Hepatocyte (in vitro differentiated cells): ENCODE measurements around the gene GGA1. TPM values are rescaled to one million over a fixed set of nuclear protein-coding genes. Genes with fewer than 3 reads are reported as not detected.
"Not testable (repeated sequence)": the region's sequence is repeated elsewhere in the genome, so short reads cannot be mapped to it uniquely, and the experiment has no call there.

ENCODE experiments used
- DNase-seq: peaks from one replicate; pipeline ENCODE4 v3.0.0-alpha.2; 2016; ENCODE audit warnings: low spot score
- H2AFZ ChIP-seq: fragments of 200-600 bp; sonication (generic); 2 replicates; pipeline ENCODE4 v1.6.0; 2016; ENCODE audit warnings: antibody characterized with exemption, mild to moderate bottlenecking
- H3K27ac ChIP-seq: fragments of 200-600 bp; sonication (generic); 2 replicates; pipeline ENCODE4 v1.5.1; 2016; ENCODE audit warnings: mild to moderate bottlenecking
- H3K27me3 ChIP-seq: fragments of 200-600 bp; sonication (generic); 2 replicates; pipeline ENCODE4 v1.6.1; 2016
- H3K36me3 ChIP-seq: fragments of 200-600 bp; sonication (generic); replicated peaks from 2 replicates; pipeline ENCODE4 v1.5.1; 2016; ENCODE audit warnings: low read depth; ENCODE audit not compliant: insufficient read depth
- H3K4me1 ChIP-seq: fragments of 200-600 bp; sonication (generic); 2 replicates; pipeline ENCODE4 v1.5.1; 2016; ENCODE audit warnings: mild to moderate bottlenecking, moderate library complexity; ENCODE audit not compliant: insufficient read depth
- H3K4me2 ChIP-seq: fragments of 200-600 bp; sonication (generic); 2 replicates; pipeline ENCODE4 v1.6.0; 2016
- H3K4me3 ChIP-seq: fragments of 200-600 bp; sonication (generic); 2 replicates; pipeline ENCODE4 v1.5.1; 2016; ENCODE audit warnings: mild to moderate bottlenecking
- H3K79me2 ChIP-seq: fragments of 200-600 bp; sonication (generic); 2 replicates; pipeline ENCODE4 v1.6.0; 2017; ENCODE audit warnings: mild to moderate bottlenecking
- H3K9me2 ChIP-seq: fragments of 200-600 bp; sonication (generic); replicated peaks from 2 replicates; pipeline ENCODE4 v1.6.0; 2017; ENCODE audit warnings: mild to moderate bottlenecking; ENCODE audit not compliant: insufficient read depth
- H3K9me3 ChIP-seq: fragments of 200-600 bp; sonication (generic); 2 replicates; pipeline ENCODE4 v1.5.1; 2016; ENCODE audit warnings: low read depth, mild to moderate bottlenecking
- H4K20me1 ChIP-seq: fragments of 200-600 bp; sonication (generic); 2 replicates; pipeline ENCODE4 v1.6.0; 2016; ENCODE audit warnings: mild to moderate bottlenecking; ENCODE audit not compliant: insufficient read depth, poor library complexity, severe bottlenecking
- EZH2 ChIP-seq: fragments of 200-600 bp; sonication (generic); IDR thresholded peaks from 2 replicates; pipeline ENCODE4 v1.6.1; 2016; ENCODE audit warnings: antibody characterized with exemption, mild to moderate bottlenecking, borderline replicate concordance
- EZH2phosphoT487 ChIP-seq: fragments of 200-600 bp; sonication (generic); IDR thresholded peaks from one replicate; pipeline ENCODE4 v1.6.1; 2018; ENCODE audit warnings: antibody characterized with exemption, mild to moderate bottlenecking, low read depth, moderate library complexity; ENCODE audit not compliant: unreplicated experiment, severe bottlenecking
- WGBS: methylation state at CpG from one replicate; pipeline ENCODE4 v1.1.6; 2016; ENCODE audit warnings: low lambda C conversion rate; ENCODE audit errors: missing lambda C conversion rate; 5-methylcytosine and 5-hydroxymethylcytosine counted together
- polyA plus RNA-seq: library from polyadenylated mRNA; unstranded; fragments of >200 nt; fragmentation: Nextera tagmentation; extraction: Ambion mirVana; gene quantifications from 2 replicates; pipeline ENCODE4 v1.2.1, GENCODE V29; 2016
- total RNA-seq: library from RNA; depleted of rRNA; stranded (reverse); fragments of >200 nt; gene quantifications from 2 replicates; pipeline ENCODE4 v1.2.3, GENCODE V29; 2014
- TF ChIP-seq, protein P1 (sequence below): fragments of 200-600 bp; sonication (generic); IDR thresholded peaks from 2 replicates; pipeline ENCODE4 v1.5.1; 2016; ENCODE audit warnings: antibody characterized with exemption, mild to moderate bottlenecking; ENCODE audit not compliant: poor library complexity

The GGA1 gene
- total and polyA plus RNA-seq, 2 experiments from 2014 or later = 30.2 to 51.5 TPM

DNA sequence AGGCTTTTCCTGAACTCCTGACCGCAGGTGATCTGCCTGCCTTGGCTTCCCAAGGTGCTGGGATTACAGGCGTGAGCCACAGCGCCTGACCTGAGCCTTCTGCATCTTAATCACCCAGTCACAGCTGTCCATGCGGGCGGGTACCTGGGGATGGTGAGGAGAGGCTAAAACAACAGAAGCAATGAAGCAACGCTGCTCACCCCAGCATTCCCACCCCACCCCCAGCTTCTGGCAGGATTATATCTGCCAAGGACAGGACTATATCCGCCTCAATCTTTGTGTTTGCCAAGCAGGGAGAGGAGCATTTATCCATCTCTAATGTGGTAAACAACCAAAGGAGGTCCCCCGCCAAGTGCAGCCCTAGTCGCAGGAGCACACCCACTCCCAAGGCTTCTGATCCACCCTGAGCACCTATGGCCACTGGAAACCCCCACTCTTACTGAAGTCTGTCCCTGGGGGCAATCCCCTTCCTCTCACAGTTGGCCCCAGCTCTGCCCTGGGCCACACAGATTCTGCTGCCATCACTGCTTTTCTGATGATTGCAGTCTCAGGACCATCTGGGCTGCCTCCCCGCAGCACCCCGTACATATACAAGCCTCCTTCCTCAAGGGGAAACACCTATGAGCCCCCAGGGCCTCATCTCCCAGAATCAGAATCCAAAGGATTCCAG, 20.0 kb upstream of the GGA1 start:
- Histone ChIP-seq H3K9me3 (no peaks in the 10 kb centered on the region), H3K9me2 (no peaks in the 10 kb centered on the region), H3K79me2 (no peaks in the 10 kb centered on the region), H3K4me2 (no peak overlapping the region), H3K36me3 (no peaks in the 10 kb centered on the region), H4K20me1 (no peaks in the 10 kb centered on the region), H2AFZ (no peak overlapping the region), H3K27ac (no peak overlapping the region), H3K4me3 (no peak overlapping the region), H3K4me1 (no peaks in the 10 kb centered on the region), H3K27me3 (no peaks in the 10 kb centered on the region)
- peak; percentile 26 for DNase-seq
- TF ChIP-seq EZH2 (no peak), EZH2phosphoT487 (no peak)
- TF ChIP-seq, protein P1, sequence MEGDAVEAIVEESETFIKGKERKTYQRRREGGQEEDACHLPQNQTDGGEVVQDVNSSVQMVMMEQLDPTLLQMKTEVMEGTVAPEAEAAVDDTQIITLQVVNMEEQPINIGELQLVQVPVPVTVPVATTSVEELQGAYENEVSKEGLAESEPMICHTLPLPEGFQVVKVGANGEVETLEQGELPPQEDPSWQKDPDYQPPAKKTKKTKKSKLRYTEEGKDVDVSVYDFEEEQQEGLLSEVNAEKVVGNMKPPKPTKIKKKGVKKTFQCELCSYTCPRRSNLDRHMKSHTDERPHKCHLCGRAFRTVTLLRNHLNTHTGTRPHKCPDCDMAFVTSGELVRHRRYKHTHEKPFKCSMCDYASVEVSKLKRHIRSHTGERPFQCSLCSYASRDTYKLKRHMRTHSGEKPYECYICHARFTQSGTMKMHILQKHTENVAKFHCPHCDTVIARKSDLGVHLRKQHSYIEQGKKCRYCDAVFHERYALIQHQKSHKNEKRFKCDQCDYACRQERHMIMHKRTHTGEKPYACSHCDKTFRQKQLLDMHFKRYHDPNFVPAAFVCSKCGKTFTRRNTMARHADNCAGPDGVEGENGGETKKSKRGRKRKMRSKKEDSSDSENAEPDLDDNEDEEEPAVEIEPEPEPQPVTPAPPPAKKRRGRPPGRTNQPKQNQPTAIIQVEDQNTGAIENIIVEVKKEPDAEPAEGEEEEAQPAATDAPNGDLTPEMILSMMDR = no peak
- 65% methylated on average over 11 of the region's 11 CpGs for WGBS

DNA sequence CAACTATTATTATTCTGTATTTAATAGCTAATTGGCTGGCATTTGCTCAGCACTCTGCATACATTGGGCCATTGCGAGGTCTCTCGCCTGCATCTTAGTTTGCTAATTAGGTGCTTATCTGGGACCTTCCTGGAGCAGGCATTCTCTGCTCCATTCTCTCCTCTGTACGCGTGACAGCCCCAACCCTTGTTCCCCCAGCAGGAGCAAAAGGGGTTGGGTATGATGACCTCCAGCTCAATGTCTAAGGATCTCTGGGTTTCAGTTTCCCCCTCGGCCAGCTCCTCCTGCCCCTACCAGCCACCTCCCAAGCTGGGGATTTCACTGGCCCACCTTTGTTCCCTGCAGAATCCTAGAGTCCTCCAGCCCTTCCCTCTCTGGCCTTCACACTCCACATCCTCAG, 19.0 kb upstream of the GGA1 start:
- Histone ChIP-seq H3K27me3 (no peaks in the 10 kb centered on the region), H3K27ac (no peak overlapping the region), H3K79me2 (no peaks in the 10 kb centered on the region), H4K20me1 (no peaks in the 10 kb centered on the region), H2AFZ (no peak overlapping the region), H3K9me2 (no peaks in the 10 kb centered on the region), H3K9me3 (no peaks in the 10 kb centered on the region), H3K4me1 (no peaks in the 10 kb centered on the region), H3K4me3 (no peak overlapping the region), H3K36me3 (no peaks in the 10 kb centered on the region), H3K4me2 (no peak overlapping the region)
- WGBS = 73% methylated on average over 5 of the region's 5 CpGs
- no peak for DNase-seq
- TF ChIP-seq EZH2 (no peak), EZH2phosphoT487 (no peak)
- TF ChIP-seq, protein P1 = no peak

DNA sequence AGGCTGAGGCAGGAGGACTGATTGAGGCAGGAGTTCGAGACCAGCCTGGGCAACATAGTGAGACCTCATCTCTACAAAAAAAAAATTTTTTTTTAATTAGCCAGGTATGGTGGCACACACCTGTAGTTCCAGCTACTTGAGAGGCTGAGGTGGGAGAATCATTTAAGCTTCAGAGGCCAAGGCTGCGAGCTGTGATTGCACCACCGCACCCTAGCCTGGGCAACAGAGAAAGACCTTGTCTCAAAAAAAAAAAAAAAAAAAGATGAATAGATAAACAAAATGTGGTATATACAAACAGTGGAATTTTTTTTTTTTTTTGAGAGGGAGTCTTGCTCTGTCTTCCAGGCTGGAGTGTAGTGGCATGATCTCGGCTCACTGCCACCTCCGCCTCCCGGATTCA, 17.6 kb upstream of the GGA1 start:
- 92% methylated on average over 6 of the region's 6 CpGs for WGBS
- H3K4me1 ChIP-seq, H4K20me1 ChIP-seq, H3K27me3 ChIP-seq, H3K9me2 ChIP-seq, H3K36me3 ChIP-seq, H3K79me2 ChIP-seq, H3K9me3 ChIP-seq, H2AFZ ChIP-seq, H3K27ac ChIP-seq, H3K4me3 ChIP-seq, H3K4me2 ChIP-seq, DNase-seq: not testable (repeated sequence)

DNA sequence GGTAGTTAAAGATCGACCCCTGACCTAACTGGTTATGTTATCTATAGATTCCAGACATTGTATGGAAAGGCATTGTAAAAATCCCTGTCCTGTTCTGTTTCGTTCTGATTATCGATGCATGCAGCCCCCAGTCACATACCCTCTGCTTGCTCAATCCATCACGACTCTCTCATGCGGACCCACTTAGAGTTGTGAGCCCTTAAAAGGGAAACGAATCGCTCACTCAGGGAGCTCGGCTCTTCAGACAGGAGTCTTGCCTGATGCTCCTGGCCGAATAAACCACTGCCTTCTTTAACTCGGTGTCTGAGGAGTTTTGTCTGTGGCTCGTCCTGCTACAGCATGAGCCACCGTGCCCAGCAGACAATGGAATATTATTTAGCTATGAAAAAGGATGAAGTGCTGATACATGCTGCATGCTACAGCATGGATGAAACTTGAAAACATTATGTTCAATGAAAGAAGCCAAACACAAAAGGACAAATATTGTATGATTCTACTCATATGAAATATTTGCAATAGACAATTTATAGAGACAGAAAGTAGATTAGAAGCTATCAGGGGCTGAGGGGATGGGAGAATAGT, 16.7 kb upstream of the GGA1 start:
- DNase-seq = no peak
- no peak overlapping the region for H3K27ac ChIP-seq
- no peaks in the 10 kb centered on the region for H3K36me3 ChIP-seq
- TF ChIP-seq, protein P1 = no peak
- no peak for TF ChIP-seq EZH2phosphoT487
- TF ChIP-seq EZH2 = no peak
- no peaks in the 10 kb centered on the region for H3K9me3 ChIP-seq
- no peaks in the 10 kb centered on the region for H3K79me2 ChIP-seq
- 57% methylated on average over 12 of the region's 12 CpGs for WGBS
- H3K4me1 ChIP-seq = no peaks in the 10 kb centered on the region
- no peak overlapping the region for H2AFZ ChIP-seq
- H3K27me3 ChIP-seq = no peaks in the 10 kb centered on the region
- H3K9me2 ChIP-seq = no peaks in the 10 kb centered on the region
- no peaks in the 10 kb centered on the region for H4K20me1 ChIP-seq
- peak overlapping the region; percentile 54 for H3K4me2 ChIP-seq
- no peak overlapping the region for H3K4me3 ChIP-seq
